Liver (tissue), 3 donors: Measurements from ENCODE around the gene GPX3.

Experiments used
- ATF3 ChIP-seq: IDR thresholded peaks from 2 replicates; pipeline ENCODE4 v1.6.1; 2016; ENCODE audit warnings: antibody characterized with exemption
- CTCF ChIP-seq: fragments of 150-350 bp; IDR thresholded peaks from 2 replicates; pipeline ENCODE4 v1.5.1; 2017; ENCODE audit warnings: improper control_type of control experiment, low read depth, low read length; ENCODE audit not compliant: missing input control
- FOXA2 ChIP-seq: IDR thresholded peaks from 2 replicates; pipeline ENCODE4 v1.6.1; 2016; ENCODE audit warnings: antibody characterized with exemption
- GABPA ChIP-seq, 2 donors: IDR thresholded peaks in 1 of 2; conservative IDR thresholded peaks in 1 of 2; 2 replicates each; pipeline ENCODE4 v1.6.1; 2016; ENCODE audit warnings: antibody characterized with exemption in 2 of 2, mild to moderate bottlenecking in 1 of 2, moderate library complexity in 1 of 2
- MAX ChIP-seq: IDR thresholded peaks from 2 replicates; pipeline ENCODE4 v1.6.1; 2016; ENCODE audit warnings: antibody characterized with exemption
- NR2F2 ChIP-seq: IDR thresholded peaks from 2 replicates; pipeline ENCODE4 v1.6.1; 2016; ENCODE audit warnings: antibody characterized with exemption
- REST ChIP-seq: IDR thresholded peaks from 2 replicates; pipeline ENCODE4 v1.6.1; 2016; ENCODE audit warnings: antibody characterized with exemption, mild to moderate bottlenecking
- SP1 ChIP-seq: IDR thresholded peaks from 2 replicates; pipeline ENCODE4 v1.6.1; 2018; ENCODE audit warnings: antibody characterized with exemption, mild to moderate bottlenecking
- TAF1 ChIP-seq: conservative IDR thresholded peaks from 2 replicates; pipeline ENCODE4 v1.6.1; 2016; ENCODE audit warnings: antibody characterized with exemption, mild to moderate bottlenecking
- YY1 ChIP-seq: IDR thresholded peaks from 2 replicates; pipeline ENCODE4 v1.6.1; 2016; ENCODE audit warnings: antibody characterized with exemption, mild to moderate bottlenecking
- ZBTB33 ChIP-seq: IDR thresholded peaks from 2 replicates; pipeline ENCODE4 v1.6.1; 2016; ENCODE audit warnings: antibody characterized with exemption
- donor health status: healthy.
- donor health status: healthy.

GRCh38 chr5:151041577-151042268, 21.3 kb downstream of the GPX3 start:
- no peak for TF ChIP-seq CTCF
- TF ChIP-seq GABPA (IDR thresholded peaks at IDR 0.05 in 1 of 2, conservative IDR thresholded peaks at IDR 0.05 in 1 of 2) = no peak
- no peak for TF ChIP-seq TAF1
- TF ChIP-seq SP1 = no peak
- no peak for TF ChIP-seq ATF3
- TF ChIP-seq YY1 = no peak
- no peak for TF ChIP-seq NR2F2
- TF ChIP-seq MAX = no peak
- TF ChIP-seq REST = no peak
- no peak for TF ChIP-seq ZBTB33
- TF ChIP-seq FOXA2 = no peak
